HEK293T (cell line): ENCODE measurements around the gene C1orf115.
"Not testable (repeated sequence)": the region's sequence is repeated elsewhere in the genome, so short reads cannot be mapped to it uniquely, and the experiment has no call there.

ENCODE experiments used
- CTCF ChIA-PET: fragments of 350-600 bp; formaldehyde crosslinking; extraction: SDS; loops from one replicate; lab custom pipeline; 2021; ENCODE audit warnings: antibody characterized with exemption, inconsistent platforms; lab: Yijun Ruan, JAX
- POLR2A ChIA-PET: fragments of 350-600 bp; formaldehyde crosslinking; extraction: SDS; loops from one replicate; lab custom pipeline; 2020; ENCODE audit warnings: antibody characterized with exemption, inconsistent platforms; lab: Yijun Ruan, JAX
- DNase-seq: peaks from one replicate; pipeline ENCODE4 v3.0.0; 2012; ENCODE audit warnings: mixed read lengths; ENCODE audit errors: extremely low spot score
- ARNT ChIP-seq: fragments of 450-650 bp; IDR thresholded peaks from 2 replicates; pipeline ENCODE4 v1.6.1; 2017; ENCODE audit warnings: mild to moderate bottlenecking
- BHLHE40 ChIP-seq: fragments of 450-650 bp; IDR thresholded peaks from 2 replicates; pipeline ENCODE4 v1.6.1; 2016; ENCODE audit warnings: mild to moderate bottlenecking, moderate library complexity, borderline replicate concordance
- CTBP1 ChIP-seq: fragments of 450-650 bp; IDR thresholded peaks from 2 replicates; pipeline ENCODE4 v1.6.1; 2016; ENCODE audit warnings: borderline replicate concordance
- ELF4 ChIP-seq: fragments of 450-650 bp; IDR thresholded peaks from 2 replicates; pipeline ENCODE4 v1.6.1; 2017; ENCODE audit warnings: antibody characterized with exemption
- FOXA1 ChIP-seq: fragments of 450-650 bp; IDR thresholded peaks from 2 replicates; pipeline ENCODE4 v1.6.1; 2016; ENCODE audit warnings: mild to moderate bottlenecking
- FOXK2 ChIP-seq: fragments of 450-650 bp; IDR thresholded peaks from 2 replicates; pipeline ENCODE4 v1.6.1; 2016; ENCODE audit warnings: mild to moderate bottlenecking
- FOXM1 ChIP-seq: fragments of 450-650 bp; IDR thresholded peaks from 2 replicates; pipeline ENCODE4 v1.6.1; 2017; ENCODE audit warnings: mild to moderate bottlenecking, borderline replicate concordance
- HDGF ChIP-seq: fragments of 450-650 bp; IDR thresholded peaks from 2 replicates; pipeline ENCODE4 v1.6.1; 2017; ENCODE audit warnings: antibody characterized with exemption, borderline replicate concordance
- L3MBTL2 ChIP-seq: fragments of 450-650 bp; conservative IDR thresholded peaks from 2 replicates; pipeline ENCODE4 v1.6.1; 2016; ENCODE audit warnings: mild to moderate bottlenecking
- LEF1 ChIP-seq: fragments of 450-650 bp; IDR thresholded peaks from 2 replicates; pipeline ENCODE4 v1.6.1; 2017; ENCODE audit warnings: mild to moderate bottlenecking, borderline replicate concordance
- NFRKB ChIP-seq: fragments of 450-650 bp; IDR thresholded peaks from 2 replicates; pipeline ENCODE4 v1.6.1; 2016; ENCODE audit warnings: mild to moderate bottlenecking, moderate library complexity
- PKNOX1 ChIP-seq: fragments of 450-650 bp; IDR thresholded peaks from 2 replicates; pipeline ENCODE4 v1.6.1; 2016
- SP1 ChIP-seq: fragments of 450-650 bp; IDR thresholded peaks from 2 replicates; pipeline ENCODE4 v1.6.1; 2017
- SUZ12 ChIP-seq: fragments of 450-650 bp; IDR thresholded peaks from 2 replicates; pipeline ENCODE4 v1.6.1; 2016; ENCODE audit warnings: mild to moderate bottlenecking
- TARDBP ChIP-seq: fragments of 450-650 bp; IDR thresholded peaks from 2 replicates; pipeline ENCODE4 v1.6.1; 2016
- ZNF384 ChIP-seq: fragments of 450-650 bp; IDR thresholded peaks from 2 replicates; pipeline ENCODE4 v1.6.1; 2016

C1orf115 gene

GRCh38 chr1:220708244-220708643, 18.1 kb downstream of the C1orf115 start:
- no peak for TF ChIP-seq SP1
- TF ChIP-seq FOXK2 = no peak
- no peak for TF ChIP-seq SUZ12
- no peak for TF ChIP-seq ELF4
- TF ChIP-seq FOXM1 = no peak
- no peak for TF ChIP-seq CTBP1
- no peak for TF ChIP-seq ZNF384
- DNase-seq = no peak
- CTCF ChIA-PET = no interaction called here
- POLR2A ChIA-PET = no interaction called here

GRCh38 chr1:220708936-220709801, 19.0 kb downstream of the C1orf115 start:
- ChIA-PET POLR2A (no interaction called here), CTCF (interaction anchor here (0.9 to 1.1 kb wide), 2 partner anchors 24 to 68 kb away, joined by 4 read pairs; no protein-coding TSS in a partner anchor)
- TF ChIP-seq CTBP1 = no peak
- no peak for TF ChIP-seq FOXA1
- no peak for TF ChIP-seq LEF1
- TF ChIP-seq TARDBP = no peak
- no peak for TF ChIP-seq ARNT
- TF ChIP-seq FOXM1 = no peak
- no peak for TF ChIP-seq L3MBTL2
- TF ChIP-seq ZNF384 = no peak
- TF ChIP-seq SUZ12 = no peak
- TF ChIP-seq PKNOX1 = no peak
- TF ChIP-seq SP1 = no peak
- no peak for TF ChIP-seq NFRKB
- DNase-seq = no peak

GRCh38 chr1:220710333-220710732, 20.2 kb downstream of the C1orf115 start:
- ChIA-PET CTCF (interaction anchor here (0.6 to 0.7 kb wide), 2 partner anchors 575 to 583 kb away, joined by 5 read pairs; no protein-coding TSS in a partner anchor), POLR2A (no interaction called here)
- no peak for TF ChIP-seq FOXK2
- TF ChIP-seq TARDBP = no peak
- no peak for TF ChIP-seq PKNOX1
- no peak for DNase-seq

GRCh38 chr1:220711056-220711809, 21.1 kb downstream of the C1orf115 start:
- no peak for TF ChIP-seq ZNF384
- TF ChIP-seq ARNT = no peak
- no peak for TF ChIP-seq FOXA1
- TF ChIP-seq PKNOX1 = no peak
- no peak for TF ChIP-seq HDGF
- no peak for TF ChIP-seq ELF4
- TF ChIP-seq FOXK2 = no peak
- TF ChIP-seq LEF1 = no peak
- no peak for TF ChIP-seq SUZ12
- no peak for TF ChIP-seq FOXM1
- no peak for TF ChIP-seq CTBP1
- TF ChIP-seq TARDBP = no peak
- TF ChIP-seq NFRKB = no peak
- no peak for TF ChIP-seq BHLHE40
- TF ChIP-seq L3MBTL2 = no peak
- TF ChIP-seq SP1 = no peak
- CTCF ChIA-PET = interaction anchor here (0.6 kb wide), 1 partner anchor 576 kb away, joined by 5 read pairs; no protein-coding TSS in a partner anchor
- POLR2A ChIA-PET = no interaction called here
- DNase-seq = no peak

- POLR2A ChIA-PET, DNase-seq, CTCF ChIA-PET: not testable (repeated sequence)
Observed at GRCh38 chr1:220715986-220716385, 25.8 kb downstream of the C1orf115 start.

GRCh38 chr1:220717800-220718640, 27.9 kb downstream of the C1orf115 start:
- CTCF ChIA-PET = no interaction called here
- POLR2A ChIA-PET = no interaction called here
- DNase-seq = no peak
- no peak for TF ChIP-seq SUZ12
- TF ChIP-seq HDGF = no peak
- no peak for TF ChIP-seq ARNT
- no peak for TF ChIP-seq SP1
- TF ChIP-seq TARDBP = no peak
- no peak for TF ChIP-seq ELF4
- no peak for TF ChIP-seq NFRKB
- no peak for TF ChIP-seq L3MBTL2
- TF ChIP-seq LEF1 = no peak
- no peak for TF ChIP-seq PKNOX1
- no peak for TF ChIP-seq FOXM1

GRCh38 chr1:220721266-220721665, 31.1 kb downstream of the C1orf115 start:
- ChIA-PET CTCF (interaction anchor here (1.0 kb wide), 1 partner anchor 12 kb away, joined by 3 read pairs; no protein-coding TSS in a partner anchor), POLR2A (interaction anchor here (1.3 kb wide), 1 partner anchor 26 kb away, joined by 3 read pairs; the partner anchor contains the start of gene MTARC2)
- not testable (repeated sequence) for DNase-seq
